Gastrocnemius medialis (tissue), 4 donors: ENCODE results near the gene WNT3A.

Source experiments
- POLR2A ChIP-seq, 2 donors: fragments of 450-650 bp; IDR thresholded peaks; one replicate each; pipeline ENCODE4 v1.6.1; 2017; ENCODE audit warnings: antibody characterized with exemption in 2 of 2, mild to moderate bottlenecking in 2 of 2, moderate library complexity in 2 of 2
- TF ChIP-seq, protein P1 (sequence below), 5 experiments: fragments of 450-650 bp in 3 of 5; fragments of 200-600 bp in 2 of 5; sonication (generic) in 2 of 5; IDR thresholded peaks in 4 of 5; conservative IDR thresholded peaks in 1 of 5; 1 replicate in 4 of 5; 2 replicates in 1 of 5; pipeline ENCODE4 v1.5.1; 2016 to 2019; ENCODE audit warnings: antibody characterized with exemption in 5 of 5, mild to moderate bottlenecking in 3 of 5, moderate library complexity in 3 of 5

DNA sequence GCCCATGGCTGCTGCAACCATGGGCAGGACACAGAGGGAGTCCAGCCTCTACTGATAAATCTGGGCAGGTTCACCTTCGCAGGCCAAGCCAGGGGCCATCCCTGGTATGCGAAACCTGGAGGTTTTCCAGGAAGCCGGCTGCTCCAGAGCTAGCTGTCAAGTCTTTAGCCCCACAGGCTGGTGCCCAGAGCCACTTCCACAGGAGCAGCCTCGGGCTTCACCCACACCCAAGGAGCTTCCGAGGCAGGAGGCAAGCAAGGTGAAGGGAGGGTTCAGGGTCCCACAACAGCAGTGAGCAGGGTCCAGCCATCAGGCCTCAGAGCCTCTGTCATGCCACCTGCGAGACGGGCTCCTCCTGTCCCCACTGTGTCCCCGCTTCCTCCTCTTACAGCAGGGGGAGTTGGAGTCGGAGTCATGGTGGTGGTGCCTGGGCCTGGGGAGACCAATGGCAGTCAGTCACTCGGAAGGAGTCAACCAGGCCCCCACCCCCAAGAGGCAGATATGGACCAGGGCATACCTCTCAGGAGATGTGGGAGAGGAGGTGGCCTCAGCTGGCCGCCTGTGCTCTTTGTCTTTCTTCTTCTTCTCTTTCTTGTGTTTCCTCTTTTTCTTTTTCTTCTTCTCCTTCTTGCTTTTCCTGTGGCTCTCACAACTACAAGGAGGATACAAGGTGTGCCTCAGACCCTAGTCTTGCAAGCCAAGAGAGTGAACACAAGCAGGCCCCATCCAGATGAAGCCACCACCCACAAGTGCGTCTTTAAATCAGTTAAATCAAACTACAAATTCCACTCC, 94.2 kb downstream of the WNT3A start:
- TF ChIP-seq, protein P1, sequence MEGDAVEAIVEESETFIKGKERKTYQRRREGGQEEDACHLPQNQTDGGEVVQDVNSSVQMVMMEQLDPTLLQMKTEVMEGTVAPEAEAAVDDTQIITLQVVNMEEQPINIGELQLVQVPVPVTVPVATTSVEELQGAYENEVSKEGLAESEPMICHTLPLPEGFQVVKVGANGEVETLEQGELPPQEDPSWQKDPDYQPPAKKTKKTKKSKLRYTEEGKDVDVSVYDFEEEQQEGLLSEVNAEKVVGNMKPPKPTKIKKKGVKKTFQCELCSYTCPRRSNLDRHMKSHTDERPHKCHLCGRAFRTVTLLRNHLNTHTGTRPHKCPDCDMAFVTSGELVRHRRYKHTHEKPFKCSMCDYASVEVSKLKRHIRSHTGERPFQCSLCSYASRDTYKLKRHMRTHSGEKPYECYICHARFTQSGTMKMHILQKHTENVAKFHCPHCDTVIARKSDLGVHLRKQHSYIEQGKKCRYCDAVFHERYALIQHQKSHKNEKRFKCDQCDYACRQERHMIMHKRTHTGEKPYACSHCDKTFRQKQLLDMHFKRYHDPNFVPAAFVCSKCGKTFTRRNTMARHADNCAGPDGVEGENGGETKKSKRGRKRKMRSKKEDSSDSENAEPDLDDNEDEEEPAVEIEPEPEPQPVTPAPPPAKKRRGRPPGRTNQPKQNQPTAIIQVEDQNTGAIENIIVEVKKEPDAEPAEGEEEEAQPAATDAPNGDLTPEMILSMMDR (IDR thresholded peaks at IDR 0.05 in 4 of 5, conservative IDR thresholded peaks at IDR 0.05 in 1 of 5): no peak
- TF ChIP-seq POLR2A (IDR thresholded peaks at IDR 0.05): no peak
